ENCODE measurements around the gene C5orf34. TPM values are rescaled to one million over a fixed set of nuclear protein-coding genes. Genes with fewer than 3 reads are reported as not detected.
"Not testable (repeated sequence)": the region's sequence is repeated elsewhere in the genome, so short reads cannot be mapped to it uniquely, and the experiment has no call there.

Gene C5orf34
- total RNA-seq, 1 donor from 2014 or later: 4.8 TPM

DNA sequence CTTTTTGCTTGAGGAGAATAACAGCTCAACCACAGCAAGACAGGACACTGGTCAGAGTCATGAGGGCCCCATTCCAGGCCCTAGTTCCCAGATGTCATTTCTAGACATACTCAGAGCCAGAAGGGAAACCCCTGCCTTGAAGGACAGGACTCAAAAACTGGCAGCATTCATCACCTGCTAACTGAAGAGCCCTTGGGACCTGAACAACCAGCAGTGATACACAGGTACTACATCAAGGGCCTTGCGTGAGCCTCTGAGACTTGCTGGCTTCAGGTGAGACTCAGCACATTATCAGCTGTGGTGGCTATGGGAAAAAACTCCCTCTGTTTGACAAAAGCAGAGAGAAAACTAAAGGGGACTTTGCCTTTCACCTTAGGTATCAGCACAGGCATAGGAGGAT is 53.9 kb downstream of the C5orf34 start:
- Mint-ChIP-seq H3K36me3 (ENCODE audit: low read depth, unreplicated experiment) (peaks cover 36% of the 10 kb centered on the region), H3K4me3 (ENCODE audit: unreplicated experiment) (no peak overlapping the region), H3K27me3 (ENCODE audit: unreplicated experiment) (no peaks in the 10 kb centered on the region), H3K4me1 (ENCODE audit: unreplicated experiment) (peaks cover 2% of the 10 kb centered on the region), H3K27ac (ENCODE audit: unreplicated experiment) (no peak overlapping the region), H3K9me3 (ENCODE audit: unreplicated experiment) (no peaks in the 10 kb centered on the region)
- no peak for DNase-seq (ENCODE audit: low spot score)
- TF ChIP-seq CTCF (IDR thresholded peaks at IDR 0.05; ENCODE audit: unreplicated experiment): no peak

DNA sequence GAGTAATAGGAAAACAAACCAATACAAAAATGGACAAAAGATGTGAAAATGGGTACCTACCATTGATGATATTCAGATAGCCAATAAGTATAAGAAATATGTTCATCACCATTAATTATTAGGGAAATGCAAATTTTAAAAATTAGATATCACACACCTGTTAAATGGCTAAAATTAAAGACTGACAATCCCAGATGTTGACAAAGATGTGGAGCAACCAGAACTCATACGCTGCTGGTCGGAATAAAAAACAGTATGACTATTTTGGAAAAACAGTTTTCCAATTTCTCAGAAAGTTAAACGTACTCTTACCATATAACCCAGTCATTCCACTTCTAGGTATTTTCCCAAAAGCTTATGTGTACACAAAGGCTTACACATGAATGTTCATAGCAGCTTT is 58.4 kb downstream of the C5orf34 start:
- H3K27me3 Mint-ChIP-seq (ENCODE audit: unreplicated experiment): no peaks in the 10 kb centered on the region
- TF ChIP-seq CTCF (IDR thresholded peaks at IDR 0.05; ENCODE audit: unreplicated experiment): no peak
- no peak overlapping the region for H3K27ac Mint-ChIP-seq (ENCODE audit: unreplicated experiment)
- H3K36me3 Mint-ChIP-seq (ENCODE audit: low read depth, unreplicated experiment): peaks cover 20% of the 10 kb centered on the region
- H3K4me1 Mint-ChIP-seq (ENCODE audit: unreplicated experiment): peaks cover 2% of the 10 kb centered on the region
- DNase-seq (ENCODE audit: low spot score): no peak
- H3K9me3 Mint-ChIP-seq (ENCODE audit: unreplicated experiment): no peaks in the 10 kb centered on the region
- no peak overlapping the region for H3K4me3 Mint-ChIP-seq (ENCODE audit: unreplicated experiment)

DNA sequence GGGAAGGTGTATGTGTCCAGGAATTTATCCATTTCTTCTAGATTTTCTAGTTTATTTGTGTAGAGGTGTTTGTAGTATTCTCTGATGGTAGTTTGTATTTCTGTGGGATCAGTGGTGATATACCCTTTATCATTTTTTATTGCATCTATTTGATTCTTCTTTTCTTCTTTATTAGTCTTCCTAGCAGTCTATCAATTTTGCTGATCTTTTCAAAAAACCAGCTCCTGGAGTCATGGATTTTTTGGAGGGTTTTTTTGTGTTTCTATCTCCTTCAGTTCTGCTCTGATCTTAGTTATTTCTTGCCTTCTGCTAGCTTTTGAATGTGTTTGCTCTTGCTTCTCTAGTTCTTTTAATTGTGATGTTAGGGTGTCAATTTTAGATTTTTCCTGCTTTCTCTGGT is 73.4 kb downstream of the C5orf34 start:
- not testable (repeated sequence) for H3K27me3 Mint-ChIP-seq (ENCODE audit: unreplicated experiment); H3K4me3 Mint-ChIP-seq (ENCODE audit: unreplicated experiment); H3K27ac Mint-ChIP-seq (ENCODE audit: unreplicated experiment); H3K4me1 Mint-ChIP-seq (ENCODE audit: unreplicated experiment); DNase-seq (ENCODE audit: low spot score)
- Mint-ChIP-seq H3K36me3 (ENCODE audit: low read depth, unreplicated experiment) (peaks cover 21% of the 10 kb centered on the region), H3K9me3 (ENCODE audit: unreplicated experiment) (peaks cover 10% of the 10 kb centered on the region)

GRCh38 chr5:43437062-43437660 is 77.8 kb downstream of the C5orf34 start:
- DNase-seq (ENCODE audit: low spot score): no peak
- H3K4me3 Mint-ChIP-seq (ENCODE audit: unreplicated experiment): no peak overlapping the region
- H3K36me3 Mint-ChIP-seq (ENCODE audit: low read depth, unreplicated experiment): peaks cover 6% of the 10 kb centered on the region
- no peak for TF ChIP-seq CTCF (IDR thresholded peaks at IDR 0.05; ENCODE audit: unreplicated experiment)
- H3K9me3 Mint-ChIP-seq (ENCODE audit: unreplicated experiment): peaks cover 4% of the 10 kb centered on the region
- H3K4me1 Mint-ChIP-seq (ENCODE audit: unreplicated experiment): peaks cover 3% of the 10 kb centered on the region
- H3K27ac Mint-ChIP-seq (ENCODE audit: unreplicated experiment): no peak overlapping the region
- H3K27me3 Mint-ChIP-seq (ENCODE audit: unreplicated experiment): no peaks in the 10 kb centered on the region

Other genes starting within 250 kb of the C5orf34 start
- gene HMGCS1, start 201.7 kb downstream of the C5orf34 start, total RNA-seq (ENCODE audit: unreplicated experiment): 192 TPM
- 0.46 TPM for gene CCL28, start 102.8 kb downstream of the C5orf34 start, total RNA-seq (ENCODE audit: unreplicated experiment)
- 6.8 TPM for gene TMEM267, start 31.3 kb downstream of the C5orf34 start, total RNA-seq (ENCODE audit: unreplicated experiment)
- gene PAIP1, start 41.9 kb upstream of the C5orf34 start, total RNA-seq (ENCODE audit: unreplicated experiment): 92.4 TPM
- gene NNT, start 88.0 kb upstream of the C5orf34 start, total RNA-seq (ENCODE audit: unreplicated experiment): 21.7 TPM

Data from endothelial cell (in vitro differentiated cells).